HepG2 (cell line): ENCODE data around the gene AGAP6. TPM values are rescaled to one million over a fixed set of nuclear protein-coding genes. Genes with fewer than 3 reads are reported as not detected.
A peak's percentile ranks its signal among the peaks of the same experiment; 100 is the strongest.
"Not testable (repeated sequence)": the region's sequence is repeated elsewhere in the genome, so short reads cannot be mapped to it uniquely, and the experiment has no call there.

Experiments used
- ATAC-seq: fragments of 200-7000 bp; cut with Tn5 transposase; 3 replicates; pipeline ENCODE4 v1.9.1; 2020; ENCODE audit warnings: mild to moderate bottlenecking, moderate library complexity
- BruUV-seq: library from RNA; stranded (reverse); fragments of 400-500 nt; replicated peaks from 2 replicates; lab custom pipeline; 2021; lab: Mats Ljungman, UMichigan
- CTCF ChIA-PET: fragments of 300-600 bp; formaldehyde crosslinking; extraction: SDS; loops from one replicate; lab custom pipeline; 2021; ENCODE audit warnings: low total read pairs, inconsistent platforms, low intra/inter-chr PET ratio; lab: Yijun Ruan, JAX
- POLR2A ChIA-PET: fragments of 350-600 bp; sonication (Branson Sonifier 250); formaldehyde crosslinking; loops from one replicate; lab custom pipeline; 2020; ENCODE audit warnings: antibody characterized with exemption, inconsistent platforms; lab: Yijun Ruan, JAX
- DNase-seq: peaks from one replicate; pipeline ENCODE4 v3.0.0-alpha.2; 2015; ENCODE audit warnings: low spot score
- FAIRE-seq: peaks from 3 replicates; lab custom pipeline; 2011; peaks lifted over from hg19 to GRCh38; lab: Jason Lieb, UNC
- H2AFZ ChIP-seq: one replicate; pipeline ENCODE4 v1.6.1; 2011; ENCODE audit warnings: low read length, inconsistent platforms
- H3K27ac ChIP-seq: fragments of 300-600 bp; 3 replicates; pipeline ENCODE4 v1.8.0; 2011; ENCODE audit warnings: mixed run types, mild to moderate bottlenecking, mixed read lengths, low read length, inconsistent platforms; ENCODE audit not compliant: insufficient read depth; ENCODE audit errors: extremely low read length
- H3K27me3 ChIP-seq, 2 experiments: fragments of 200-600 bp in 1 of 2; 2 replicates in 1 of 2; 3 replicates in 1 of 2; pipeline versions ENCODE4 v1.6.0 to v1.8.0; 2011; ENCODE audit warnings: low read length in 2 of 2, mild to moderate bottlenecking in 2 of 2, moderate library complexity in 2 of 2, inconsistent platforms in 1 of 2; ENCODE audit not compliant: insufficient read depth in 2 of 2, control insufficient read depth in 1 of 2
- H3K36me3 ChIP-seq, 2 experiments: fragments of 200-600 bp in 1 of 2; replicated peaks in 1 of 2; 2 replicates in 1 of 2; 3 replicates in 1 of 2; pipeline versions ENCODE4 v1.5.1 to v1.8.0; 2011; ENCODE audit warnings: low read length in 2 of 2, inconsistent platforms in 1 of 2; ENCODE audit not compliant: insufficient read depth in 2 of 2, control insufficient read depth in 1 of 2
- H3K4me1 ChIP-seq: 2 replicates; pipeline ENCODE4 v1.5.1; 2012; ENCODE audit warnings: low read length, inconsistent platforms; ENCODE audit not compliant: insufficient read depth
- H3K4me2 ChIP-seq: 2 replicates; pipeline ENCODE4 v1.6.0; 2011; ENCODE audit warnings: low read depth, low read length, inconsistent platforms
- H3K4me3 ChIP-seq, 3 experiments: fragments of 200-600 bp in 1 of 3; sonication (generic), shearing (Covaris generic) in 1 of 3; replicated peaks in 1 of 3; 2 replicates each; pipeline ENCODE4 v1.5.1; 2011 to 2016; ENCODE audit warnings: low read length in 3 of 3, inconsistent platforms in 2 of 3, low read depth in 2 of 3, mild to moderate bottlenecking in 2 of 3, control low read depth in 1 of 3, mixed read lengths in 1 of 3; ENCODE audit not compliant: insufficient read depth in 1 of 3
- H3K79me2 ChIP-seq: one replicate; pipeline ENCODE4 v1.6.1; 2011; ENCODE audit warnings: low read length, inconsistent platforms; ENCODE audit not compliant: insufficient read depth
- H3K9ac ChIP-seq: 2 replicates; pipeline ENCODE4 v1.6.0; 2011; ENCODE audit warnings: mild to moderate bottlenecking, low read depth, low read length, inconsistent platforms; ENCODE audit not compliant: insufficient read depth
- H3K9me3 ChIP-seq: 2 replicates; pipeline ENCODE4 v1.5.1; 2012; ENCODE audit warnings: mild to moderate bottlenecking, low read length
- H4K20me1 ChIP-seq: 2 replicates; pipeline ENCODE4 v1.6.0; 2011; ENCODE audit warnings: inconsistent platforms, mild to moderate bottlenecking, low read length, moderate library complexity; ENCODE audit not compliant: insufficient read depth
- FLYWCH1 ChIP-seq: sonication (generic); formaldehyde crosslinking; IDR thresholded peaks from 2 replicates; pipeline ENCODE4 v1.8.1; 2023; ENCODE audit warnings: mild to moderate bottlenecking, missing genetic modification reagents
- FOXA1 ChIP-seq, 2 experiments: fragments of 450-650 bp in 1 of 2; sonication (generic) in 1 of 2; formaldehyde crosslinking in 1 of 2; IDR thresholded peaks; 2 replicates each; pipeline versions ENCODE4 v1.4.0 to v1.6.1; 2016 to 2020; ENCODE audit warnings: missing genetic modification reagents in 1 of 2
- FOXA3 ChIP-seq: IDR thresholded peaks from 2 replicates; pipeline ENCODE4 v1.6.1; 2016; ENCODE audit warnings: missing genetic modification reagents, missing compliant biosample characterization
- HDAC1 ChIP-seq: sonication (generic); formaldehyde crosslinking; IDR thresholded peaks from 2 replicates; pipeline ENCODE4 v1.5.1; 2020; ENCODE audit warnings: mild to moderate bottlenecking, missing genetic modification reagents
- MTERF4 ChIP-seq: sonication (generic); formaldehyde crosslinking; IDR thresholded peaks from 2 replicates; pipeline ENCODE4 v1.8.0; 2023; ENCODE audit warnings: mild to moderate bottlenecking, missing genetic modification reagents
- RBFOX2 ChIP-seq: fragments of 200-400 bp; formaldehyde crosslinking; IDR thresholded peaks from 2 replicates; pipeline ENCODE4 v1.6.1; 2017; ENCODE audit warnings: low read depth, mild to moderate bottlenecking, low read length
- RFX1 ChIP-seq: fragments of 450-650 bp; IDR thresholded peaks from 2 replicates; pipeline ENCODE4 v1.6.1; 2017
- RFX3 ChIP-seq: IDR thresholded peaks from 2 replicates; pipeline ENCODE4 v1.6.1; 2016; ENCODE audit warnings: missing biosample characterization, missing genetic modification reagents
- SKI ChIP-seq: fragments of 450-650 bp; IDR thresholded peaks from one replicate; pipeline ENCODE4 v1.6.1; 2018; ENCODE audit warnings: mild to moderate bottlenecking; ENCODE audit not compliant: partially characterized antibody
- SMARCC2 ChIP-seq: fragments of 450-650 bp; IDR thresholded peaks from 2 replicates; pipeline ENCODE4 v1.6.1; 2017; ENCODE audit warnings: antibody characterized with exemption, mild to moderate bottlenecking
- SOX13 ChIP-seq, 3 experiments: fragments of 450-650 bp in 1 of 3; sonication (generic) in 1 of 3; formaldehyde crosslinking in 1 of 3; IDR thresholded peaks in 2 of 3; conservative IDR thresholded peaks in 1 of 3; 2 replicates each; pipeline versions ENCODE4 v1.5.0 to v1.6.1; 2016 to 2020; ENCODE audit warnings: antibody characterized with exemption in 1 of 3, mild to moderate bottlenecking in 1 of 3, missing compliant biosample characterization in 1 of 3, missing genetic modification reagents in 1 of 3, moderate library complexity in 1 of 3
- SOX5 ChIP-seq: IDR thresholded peaks from 2 replicates; pipeline ENCODE4 v1.6.1; 2016; ENCODE audit warnings: borderline replicate concordance
- TBP ChIP-seq: sonication (generic); formaldehyde crosslinking; IDR thresholded peaks from 2 replicates; pipeline ENCODE4 v1.5.0; 2020; ENCODE audit warnings: missing genetic modification reagents
- ZBTB42 ChIP-seq: sonication (generic); formaldehyde crosslinking; IDR thresholded peaks from 2 replicates; pipeline ENCODE4 v1.5.0; 2020; ENCODE audit warnings: mild to moderate bottlenecking, missing genetic modification reagents
- ZNF274 ChIP-seq: sonication (generic); formaldehyde crosslinking; IDR thresholded peaks from 2 replicates; pipeline ENCODE4 v1.5.1; 2020; ENCODE audit warnings: mild to moderate bottlenecking, missing genetic modification reagents
- ZNF510 ChIP-seq: sonication (generic); formaldehyde crosslinking; IDR thresholded peaks from 2 replicates; pipeline ENCODE4 v1.4.0; 2020; ENCODE audit warnings: low read depth, mild to moderate bottlenecking, missing genetic modification reagents
- WGBS: methylation state at CpG from one replicate; pipeline ENCODE4 v1.1.6; 2017; ENCODE audit warnings: low lambda C conversion rate; 5-methylcytosine and 5-hydroxymethylcytosine counted together
- in situ Hi-C: cut with HindIII; loops from 2 replicates; pipeline ENCODE4 v1.10.0; 2017; ENCODE audit warnings: low pct_unique_long_range_greater_than_20kb; ENCODE audit not compliant: extremely low pct_ligation_motif_present
- intact Hi-C: fragments of 100-400 bp; cut with micrococcal nuclease; formaldehyde crosslinking; loops from one replicate; pipeline ENCODE4 v1.10.0; 2022; ENCODE audit not compliant: unreplicated experiment
- polyA plus RNA-seq, 8 experiments: library from polyadenylated mRNA; depleted of rRNA in 3 of 8; stranded (reverse) in 7 of 8; unstranded in 1 of 8; fragments of >200 nt; fragmentation: Illumina TruSeq in 4 of 8; extraction: Trizol in 4 of 8; gene quantifications; 2 replicates each; pipeline versions ENCODE4 v1.2.1 to v1.2.3, GENCODE V29; 2011 to 2016; ENCODE audit warnings: low read depth in 4 of 8, missing spikeins in 1 of 8, mixed read lengths in 1 of 8; ENCODE audit not compliant: insufficient read depth in 1 of 8
- total RNA-seq, 5 experiments: library from RNA; depleted of rRNA; stranded (reverse); fragments of >200 nt; fragmentation: Illumina TruSeq; extraction: Trizol; gene quantifications; 2 replicates each; pipeline ENCODE4 v1.2.3, GENCODE V29; 2016; ENCODE audit warnings: low read depth in 1 of 5

The AGAP6 gene
- total and polyA plus RNA-seq, 2 of the 13 experiments (the other 11 are each of a cell fraction or from before 2014, with no cell fraction given), result 7.7 to 19.5 TPM

GRCh38 chr10:50035337-50035736 is 47.1 kb downstream of the AGAP6 start:
- CTCF ChIA-PET; H3K9ac ChIP-seq; H3K27ac ChIP-seq; H3K36me3 ChIP-seq; BruUV-seq; H4K20me1 ChIP-seq; H3K79me2 ChIP-seq; intact Hi-C loops; H3K9me3 ChIP-seq; POLR2A ChIA-PET; H2AFZ ChIP-seq; FAIRE-seq; H3K4me3 ChIP-seq; in situ Hi-C loops; H3K27me3 ChIP-seq; TF ChIP-seq SOX13, FOXA1 (IDR thresholded peaks at IDR 0.05): not testable (repeated sequence)
- Histone ChIP-seq H3K4me1 (peaks cover 13% of the 10 kb centered on the region), H3K4me2 (peak overlapping the region; percentile 53)
- 5% methylated on average over 3 of the region's 4 CpGs for WGBS
- DNase-seq (peak; percentile 45), ATAC-seq (peak; percentile 68)
- TF ChIP-seq SOX13 (CRISPR knock-in tag; conservative IDR thresholded peaks at IDR 0.05 in 1 of 2, IDR thresholded peaks at IDR 0.05 in 1 of 2) (peak in 1 of 2 experiments; percentile 38; a peak in 1 of 4 replicates), RFX3 (peak; percentile 52; the same call in 1 of the 2 replicates), FOXA1 (CRISPR knock-in tag; IDR thresholded peaks at IDR 0.05) (peak; percentile 34; the same call in 1 of the 2 replicates), FOXA3 (CRISPR knock-in tag) (peak; percentile 52; the same call in 1 of the 2 replicates), SOX5 (CRISPR knock-in tag) (peak; percentile 41; the same call in 1 of the 2 replicates), RFX1 (peak; percentile 15; the same call in 1 of the 2 replicates)

- no peaks in the 10 kb centered on the region for H3K79me2 ChIP-seq
- no peak for DNase-seq
- no peaks in the 10 kb centered on the region for H3K36me3 ChIP-seq
- WGBS, result 67% methylated on average over 5 of the region's 5 CpGs
- intact Hi-C loops, result no loop called here
- no peak overlapping the region for H3K4me2 ChIP-seq
- no peak overlapping the region for H3K9ac ChIP-seq
- no peaks in the 10 kb centered on the region for H3K27me3 ChIP-seq
- BruUV-seq, result no TSS peak
- peaks cover 5% of the 10 kb centered on the region; the same call in 1 of the 2 replicates for H3K4me1 ChIP-seq
- no peak overlapping the region for H3K27ac ChIP-seq
- H3K9me3 ChIP-seq, result no peaks in the 10 kb centered on the region
- no peaks in the 10 kb centered on the region for H4K20me1 ChIP-seq
- FAIRE-seq, result no peak
- no peak overlapping the region for H3K4me3 ChIP-seq
- no peak overlapping the region for H2AFZ ChIP-seq
- no peak for ATAC-seq
- CTCF ChIA-PET, result no interaction called here
- in situ Hi-C loops, result no loop called here
- POLR2A ChIA-PET, result no interaction called here
- TF ChIP-seq SMARCC2 (no peak), ZBTB42 (CRISPR knock-in tag) (no peak), ZNF274 (no peak), MTERF4 (no peak), HDAC1 (CRISPR knock-in tag) (no peak), RBFOX2 (no peak), TBP (CRISPR knock-in tag) (no peak), FLYWCH1 (no peak), ZNF510 (CRISPR knock-in tag) (no peak), SKI (no peak)
Observed at GRCh38 chr10:50044941-50045664, 56.9 kb downstream of the AGAP6 start.
